Muscle layer of duodenum (tissue), 2 donors: Measurements from ENCODE around the gene PRR5.
"Not testable (repeated sequence)": the region's sequence is repeated elsewhere in the genome, so short reads cannot be mapped to it uniquely, and the experiment has no call there.

ENCODE experiments used
- H3K27ac ChIP-seq: one replicate; pipeline ENCODE4 v1.7.0; 2013; ENCODE audit warnings: mild to moderate bottlenecking, low read length
- H3K27me3 ChIP-seq: one replicate; pipeline ENCODE4 v1.7.0; 2013; ENCODE audit warnings: low read depth, mild to moderate bottlenecking, control low read depth, low read length
- H3K36me3 ChIP-seq, 2 donors: one replicate each; pipeline ENCODE4 v1.7.0; 2013; ENCODE audit warnings: low read length in 2 of 2, control low read depth in 1 of 2, mild to moderate bottlenecking in 1 of 2; ENCODE audit not compliant: insufficient read depth in 2 of 2, control insufficient read depth in 1 of 2
- H3K4me1 ChIP-seq, 2 donors: one replicate each; pipeline ENCODE4 v1.7.0; 2013; ENCODE audit warnings: low read length in 2 of 2, mild to moderate bottlenecking in 2 of 2, control low read depth in 1 of 2, moderate library complexity in 1 of 2; ENCODE audit not compliant: insufficient read depth in 2 of 2, control insufficient read depth in 1 of 2
- H3K4me3 ChIP-seq, 2 donors: one replicate each; pipeline ENCODE4 v1.7.0; 2013; ENCODE audit warnings: low read length in 2 of 2, low read depth in 1 of 2, mild to moderate bottlenecking in 1 of 2
- H3K9me3 ChIP-seq, 2 donors: one replicate each; pipeline ENCODE4 v1.7.0; 2013; ENCODE audit warnings: low read length in 2 of 2, control low read depth in 1 of 2, mild to moderate bottlenecking in 1 of 2; ENCODE audit not compliant: control insufficient read depth in 1 of 2
- donor health status: healthy.

PRR5 gene, protein sequence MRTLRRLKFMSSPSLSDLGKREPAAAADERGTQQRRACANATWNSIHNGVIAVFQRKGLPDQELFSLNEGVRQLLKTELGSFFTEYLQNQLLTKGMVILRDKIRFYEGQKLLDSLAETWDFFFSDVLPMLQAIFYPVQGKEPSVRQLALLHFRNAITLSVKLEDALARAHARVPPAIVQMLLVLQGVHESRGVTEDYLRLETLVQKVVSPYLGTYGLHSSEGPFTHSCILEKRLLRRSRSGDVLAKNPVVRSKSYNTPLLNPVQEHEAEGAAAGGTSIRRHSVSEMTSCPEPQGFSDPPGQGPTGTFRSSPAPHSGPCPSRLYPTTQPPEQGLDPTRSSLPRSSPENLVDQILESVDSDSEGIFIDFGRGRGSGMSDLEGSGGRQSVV

DNA sequence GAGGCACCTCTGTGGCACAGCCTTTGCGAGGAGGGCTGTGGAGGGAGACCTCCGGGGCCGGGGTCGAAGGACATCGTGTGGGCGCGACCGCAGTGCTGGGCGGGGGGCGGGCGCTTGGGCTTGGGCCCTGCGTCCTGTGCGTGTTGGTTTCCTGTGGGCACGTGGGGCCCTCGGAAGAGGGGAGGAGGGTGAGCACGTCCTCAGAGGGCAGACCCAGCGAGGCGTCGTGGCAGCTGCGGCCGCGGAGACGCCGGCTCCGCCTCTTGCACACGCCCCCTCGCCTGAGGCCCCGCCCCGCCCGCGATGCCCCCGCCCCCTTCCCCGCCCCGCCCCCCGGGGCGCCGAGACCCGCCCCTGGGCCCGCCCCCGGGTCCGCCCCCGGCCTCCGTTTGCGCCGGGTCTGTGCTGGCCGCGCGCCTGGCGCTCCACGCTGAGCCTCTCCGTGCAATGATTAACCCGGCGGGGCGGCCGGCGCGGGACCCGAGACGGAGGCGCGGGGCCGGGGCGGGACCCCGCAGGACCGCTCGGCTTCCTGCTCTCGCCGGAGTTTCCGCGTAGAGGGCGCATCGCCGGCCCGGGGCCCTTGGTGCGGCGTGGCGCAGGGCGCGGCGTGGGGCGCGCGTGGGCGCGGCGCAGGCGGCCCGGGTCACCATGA lies at the start of gene PRR5:
TSS of gene PRR5 (plus strand) at position 381 of the 655 bp plus-strand sequence. CDS start at position 652, 271 bp downstream.
- no peaks in the 10 kb centered on the region for H3K9me3 ChIP-seq
- no peaks in the 10 kb centered on the region for H3K36me3 ChIP-seq
- no peak within 1 kb of the TSS for H3K27ac ChIP-seq
- peak within 1 kb of the TSS; percentile 52 to 64 for H3K4me3 ChIP-seq
- H3K27me3 ChIP-seq = no peaks in the 10 kb centered on the region
- peaks cover 3 to 22% of the 10 kb centered on the region in 2 donors for H3K4me1 ChIP-seq

DNA sequence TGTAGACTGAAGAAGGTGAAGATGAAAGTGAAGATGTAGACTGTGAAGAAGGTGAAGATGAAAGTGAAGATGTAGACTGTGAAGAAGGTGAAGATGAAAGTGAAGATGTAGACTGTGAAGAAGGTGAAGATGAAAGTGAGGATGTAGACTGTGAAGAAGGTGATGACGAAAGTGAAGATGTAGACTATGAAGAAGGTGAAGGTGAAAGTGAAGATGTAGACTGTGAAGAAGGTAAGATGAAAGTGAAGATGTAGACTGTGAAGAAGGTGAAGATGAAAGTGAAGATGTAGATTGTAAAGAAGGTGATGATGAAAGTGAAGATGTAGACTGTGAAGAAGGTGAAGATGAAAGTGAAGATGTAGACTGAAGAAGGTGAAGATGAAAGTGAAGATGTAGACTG lies 49.1 kb upstream of the PRR5 start:
- H3K4me3 ChIP-seq, H3K9me3 ChIP-seq, H3K4me1 ChIP-seq, H3K27ac ChIP-seq, H3K36me3 ChIP-seq, H3K27me3 ChIP-seq: not testable (repeated sequence)

DNA sequence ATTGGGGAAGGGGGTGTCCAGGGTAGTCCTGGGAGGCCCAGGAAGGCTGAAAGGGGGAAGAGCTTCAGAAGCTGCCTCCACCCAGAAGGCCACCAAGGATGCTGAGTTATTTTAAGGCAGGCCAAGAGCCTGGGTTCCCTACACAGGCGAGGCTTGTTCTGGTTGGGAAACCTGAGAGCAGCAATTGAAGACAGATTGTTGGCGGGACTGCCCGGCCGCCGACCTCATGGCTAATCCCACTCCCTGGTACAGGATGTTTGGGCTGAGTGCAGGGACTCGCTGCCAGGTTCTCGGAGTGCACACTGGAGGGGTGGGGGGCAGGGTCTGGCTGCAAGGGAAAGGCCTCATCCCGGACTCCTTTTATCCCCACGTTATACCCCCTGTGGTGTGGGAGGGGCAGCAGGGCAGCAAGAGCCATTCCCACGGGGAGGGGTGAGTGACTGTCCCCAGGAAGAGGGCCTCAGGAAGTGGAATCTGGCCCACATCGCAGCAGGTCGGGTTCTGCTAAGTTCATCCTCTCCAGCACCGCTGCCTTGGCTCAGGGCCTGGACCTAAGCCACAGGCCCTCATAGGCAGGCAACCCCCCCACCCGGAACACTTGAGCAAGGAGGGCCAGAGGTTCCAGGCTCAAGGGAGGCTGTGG lies 43.6 kb upstream of the PRR5 start:
- Histone ChIP-seq H3K4me1 (peaks cover 0 to 17% of the 10 kb centered on the region in 2 donors), H3K4me3 (no peak overlapping the region), H3K27me3 (no peaks in the 10 kb centered on the region), H3K27ac (no peak overlapping the region), H3K36me3 (no peaks in the 10 kb centered on the region), H3K9me3 (no peaks in the 10 kb centered on the region)

DNA sequence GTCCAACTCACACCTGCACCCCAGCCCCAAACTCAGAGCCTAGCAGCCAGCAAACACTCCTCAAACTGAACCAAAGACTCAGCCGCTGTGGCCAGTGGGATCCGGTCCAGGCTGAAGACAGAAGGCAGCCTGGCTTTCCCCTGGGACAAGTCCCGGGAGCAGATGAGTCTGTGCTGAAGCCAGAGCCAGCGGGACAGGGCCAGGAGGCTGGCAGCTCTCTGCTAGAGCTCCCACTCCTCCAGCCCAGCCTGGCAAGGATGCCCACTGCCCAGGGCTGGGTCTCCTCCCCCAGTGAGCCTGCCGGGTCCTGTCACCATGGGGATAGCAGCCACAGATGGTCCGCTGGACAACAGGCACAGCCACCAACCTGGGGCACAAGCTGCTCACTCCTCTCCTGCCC lies 42.9 kb upstream of the PRR5 start:
- Histone ChIP-seq H3K4me3 (no peak overlapping the region), H3K9me3 (no peaks in the 10 kb centered on the region), H3K36me3 (no peaks in the 10 kb centered on the region), H3K4me1 (peaks cover 0 to 17% of the 10 kb centered on the region in 2 donors), H3K27me3 (no peaks in the 10 kb centered on the region), H3K27ac (no peak overlapping the region)

DNA sequence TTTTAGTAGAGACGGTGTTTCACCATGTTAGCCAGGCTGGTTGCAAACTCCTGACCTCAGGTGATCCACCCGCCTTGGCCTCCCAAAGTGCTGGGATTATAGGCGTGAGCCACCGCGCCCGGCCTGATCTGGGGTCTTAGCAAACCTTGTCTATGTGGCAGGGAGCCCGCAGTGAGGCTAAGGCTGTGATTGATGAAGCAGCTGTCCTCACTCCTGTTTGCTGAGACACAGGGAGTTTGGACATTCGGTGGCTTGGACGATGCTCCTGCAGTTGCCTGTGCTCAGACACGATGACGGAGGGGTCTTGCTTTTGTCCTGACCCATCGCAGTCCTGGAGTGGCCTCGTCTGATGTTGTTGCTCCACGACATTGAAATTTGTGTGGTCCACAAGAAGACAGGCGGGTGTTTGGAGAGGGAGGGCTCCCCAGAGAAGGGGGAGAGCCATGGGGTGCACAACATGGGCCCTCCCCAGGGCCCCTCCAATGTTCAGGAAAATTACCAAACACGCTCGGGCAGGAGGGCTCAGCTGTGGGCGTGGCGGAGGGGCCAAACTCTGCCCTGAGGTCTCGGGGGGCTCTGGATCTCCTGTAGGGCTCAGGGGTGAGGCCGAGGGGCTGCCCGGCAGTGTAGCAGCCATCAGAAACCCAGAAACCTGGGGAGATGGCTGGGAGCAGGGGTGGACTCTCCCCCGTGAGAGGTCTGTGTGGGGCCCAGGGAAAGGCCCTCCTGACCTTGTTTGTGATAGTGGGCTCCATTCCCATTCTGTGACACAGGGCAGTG lies 41.8 kb upstream of the PRR5 start:
- no peak overlapping the region for H3K27ac ChIP-seq
- no peaks in the 10 kb centered on the region for H3K27me3 ChIP-seq
- no peaks in the 10 kb centered on the region for H3K36me3 ChIP-seq
- H3K4me3 ChIP-seq = no peak overlapping the region
- peaks cover 0 to 17% of the 10 kb centered on the region in 2 donors for H3K4me1 ChIP-seq
- no peaks in the 10 kb centered on the region for H3K9me3 ChIP-seq

DNA sequence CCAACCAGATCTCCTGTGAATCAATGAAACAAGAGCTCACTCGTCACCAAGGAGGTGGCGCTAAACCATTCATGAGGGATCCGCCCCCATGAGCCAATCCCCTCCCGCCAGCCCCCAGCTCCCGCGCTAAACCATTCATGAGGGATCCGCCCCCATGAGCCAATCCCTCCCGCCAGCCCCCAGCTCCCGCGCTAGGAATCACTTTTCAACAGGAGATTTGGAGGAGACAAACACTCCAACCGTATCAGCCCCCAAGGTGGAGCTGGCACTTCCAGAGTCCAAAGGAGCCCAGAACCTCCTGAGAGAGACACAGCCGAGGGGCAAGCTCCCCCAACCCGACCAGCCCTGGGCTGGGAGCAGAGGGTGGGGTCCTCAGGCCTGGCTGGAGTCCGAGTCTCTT lies 40.9 kb upstream of the PRR5 start:
- Histone ChIP-seq H3K27ac (no peak overlapping the region), H3K9me3 (no peaks in the 10 kb centered on the region), H3K4me1 (peaks cover 0 to 17% of the 10 kb centered on the region in 2 donors), H3K4me3 (no peak overlapping the region), H3K36me3 (no peaks in the 10 kb centered on the region), H3K27me3 (no peaks in the 10 kb centered on the region)

DNA sequence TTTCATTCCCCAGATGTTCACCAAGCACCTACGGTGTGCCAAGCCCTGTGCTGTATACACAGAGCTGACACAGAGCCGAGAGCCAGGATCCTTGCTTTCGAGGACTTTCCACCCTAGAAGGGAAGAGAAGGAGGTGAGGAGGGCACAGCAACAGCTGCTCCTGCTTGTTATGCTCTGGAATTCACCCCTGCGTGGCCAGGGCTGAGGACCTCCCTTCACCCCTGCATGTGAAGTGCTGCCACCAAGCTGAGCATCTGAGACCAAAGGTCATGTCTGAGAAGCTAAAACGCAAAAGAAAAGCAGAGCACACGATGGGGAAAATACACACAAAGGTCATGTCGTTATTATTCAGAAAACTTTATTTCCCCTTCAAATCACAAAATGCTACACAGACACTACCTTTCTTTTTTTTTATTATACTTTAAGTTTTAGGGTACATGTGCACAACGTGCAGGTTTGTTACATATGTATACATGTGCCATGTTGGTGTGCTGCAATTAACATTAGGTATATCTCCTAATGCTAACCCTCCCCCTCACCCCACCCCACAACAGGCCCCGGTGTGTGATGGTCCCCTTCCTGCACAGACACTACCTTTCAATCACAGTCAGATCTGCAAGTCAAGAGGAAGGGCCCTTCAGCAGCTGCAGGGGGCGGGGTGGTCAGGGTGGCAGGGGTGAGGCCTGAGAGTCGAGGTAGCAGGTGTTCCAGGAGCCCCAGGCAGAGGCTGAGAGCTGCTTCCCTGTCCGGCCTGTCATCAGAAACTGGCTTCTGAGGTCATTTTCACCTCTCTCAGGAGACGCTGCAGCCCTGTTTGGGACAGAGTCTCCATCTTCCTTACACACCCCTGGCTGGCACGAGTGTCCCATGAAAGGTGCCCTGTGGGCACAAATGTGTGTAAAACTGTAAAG lies 40.1 kb upstream of the PRR5 start:
- no peak overlapping the region for H3K27ac ChIP-seq
- peaks cover 0 to 17% of the 10 kb centered on the region in 2 donors for H3K4me1 ChIP-seq
- no peaks in the 10 kb centered on the region for H3K27me3 ChIP-seq
- no peaks in the 10 kb centered on the region for H3K36me3 ChIP-seq
- no peaks in the 10 kb centered on the region for H3K9me3 ChIP-seq
- H3K4me3 ChIP-seq = no peak overlapping the region

DNA sequence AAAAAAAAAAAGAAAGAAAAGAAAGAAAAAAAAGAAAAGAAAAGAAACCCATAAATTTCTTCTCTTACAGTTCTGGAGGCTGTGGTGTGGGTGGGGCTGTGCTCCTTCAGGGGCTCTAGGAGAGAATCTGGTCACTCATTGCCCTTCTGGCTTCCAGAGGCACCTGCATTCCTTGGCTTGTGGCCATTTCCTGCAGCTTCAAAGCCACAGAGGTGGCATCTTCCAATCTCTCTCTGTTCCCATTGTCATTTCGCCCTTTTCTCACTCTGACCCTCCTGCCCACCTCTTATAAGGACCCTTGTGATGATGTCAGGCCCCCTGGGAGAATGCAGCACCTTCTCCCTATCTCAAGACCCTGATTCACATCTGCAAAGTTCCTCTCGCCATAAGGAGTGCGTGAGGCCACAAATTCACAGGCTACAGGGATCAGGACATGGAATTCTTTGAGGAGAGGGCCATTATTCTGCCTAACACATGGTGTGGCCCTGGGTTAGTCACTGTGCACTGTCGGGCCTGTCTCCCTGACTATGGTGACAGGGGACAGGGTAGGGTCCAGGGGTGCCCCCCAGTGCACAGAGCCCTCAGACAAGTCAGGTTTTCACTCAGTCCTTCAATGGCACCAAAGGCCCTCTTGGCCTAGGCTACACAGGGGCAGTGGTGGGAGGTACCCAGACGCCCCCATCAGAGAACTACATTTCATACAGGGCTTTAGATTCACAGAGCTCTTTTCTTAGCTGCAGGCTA lies 38.6 kb upstream of the PRR5 start:
- H3K27ac ChIP-seq = no peak overlapping the region
- no peaks in the 10 kb centered on the region for H3K9me3 ChIP-seq
- no peaks in the 10 kb centered on the region for H3K36me3 ChIP-seq
- H3K27me3 ChIP-seq = no peaks in the 10 kb centered on the region
- H3K4me3 ChIP-seq = no peak overlapping the region
- peaks cover 0 to 16% of the 10 kb centered on the region in 2 donors for H3K4me1 ChIP-seq

DNA sequence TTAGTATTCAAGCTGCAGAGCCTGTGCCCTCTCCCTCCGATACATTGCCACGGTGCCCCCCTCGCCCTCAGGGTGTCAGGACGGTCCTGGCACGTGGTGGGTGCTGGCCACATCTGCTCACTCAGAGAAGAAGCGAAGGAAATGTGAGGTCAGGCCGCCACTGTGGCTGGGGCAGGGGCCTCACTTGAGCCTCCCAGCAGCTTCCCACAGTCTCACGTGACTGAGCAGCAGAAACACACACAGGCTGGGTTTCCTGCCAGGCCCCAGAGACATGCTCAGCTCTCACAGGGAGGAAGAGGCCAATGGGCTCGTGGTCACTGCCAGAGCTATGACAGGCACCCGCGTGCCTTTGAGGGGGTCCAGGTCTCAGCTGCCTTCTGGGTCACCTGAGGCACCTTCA lies 37.9 kb upstream of the PRR5 start:
- H3K27me3 ChIP-seq = no peaks in the 10 kb centered on the region
- peaks cover 0 to 11% of the 10 kb centered on the region in 2 donors for H3K4me1 ChIP-seq
- H3K36me3 ChIP-seq = no peaks in the 10 kb centered on the region
- no peak overlapping the region for H3K4me3 ChIP-seq
- H3K9me3 ChIP-seq = no peaks in the 10 kb centered on the region
- no peak overlapping the region for H3K27ac ChIP-seq

DNA sequence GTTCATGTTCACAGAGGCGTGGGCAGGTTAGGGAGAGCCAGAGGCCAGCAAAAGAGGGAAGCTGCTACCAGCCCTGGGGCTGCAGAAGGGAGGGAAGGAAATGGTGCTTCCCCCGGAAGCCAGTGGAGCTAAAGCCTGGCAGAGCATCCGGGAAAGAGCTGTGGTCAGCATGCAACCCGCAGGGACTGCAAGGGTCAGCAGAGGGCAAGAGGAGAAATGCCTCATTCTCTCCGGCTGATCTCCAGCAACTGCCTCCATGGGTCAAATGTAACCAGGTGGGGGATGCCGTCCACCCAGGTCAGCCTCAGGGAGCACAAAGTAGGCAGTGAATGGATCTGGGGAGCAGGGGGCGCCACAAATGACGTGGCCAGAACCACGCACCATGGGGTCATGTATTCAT lies 36.9 kb upstream of the PRR5 start:
- Histone ChIP-seq H3K27ac (no peak overlapping the region), H3K4me1 (peaks cover 0 to 12% of the 10 kb centered on the region in 2 donors), H3K27me3 (no peaks in the 10 kb centered on the region), H3K4me3 (no peak overlapping the region), H3K36me3 (no peaks in the 10 kb centered on the region), H3K9me3 (no peaks in the 10 kb centered on the region)
